ENCODE data around the gene UTY.

Gene UTY

GRCh38 chrY:13347106-13347505 lies 132.7 kb downstream of the UTY start:
- Histone ChIP-seq H3K27ac (ENCODE audit: low read depth, low read length, poor library complexity, severe bottlenecking) (no peak overlapping the region), H3K9ac (ENCODE audit: low read length) (no peak overlapping the region), H3K27me3 (ENCODE audit: insufficient read depth, low read length) (no peaks in the 10 kb centered on the region), H3K9me2 (ENCODE audit: low read depth, low read length) (no peaks in the 10 kb centered on the region), H3K4me3 (ENCODE audit: low read depth, low read length, poor library complexity, severe bottlenecking) (no peak overlapping the region), H4K20me1 (ENCODE audit: insufficient read depth, low read length) (no peaks in the 10 kb centered on the region), H3F3A (ENCODE audit: insufficient read depth, low read length) (no peaks in the 10 kb centered on the region), H3K9me3 (ENCODE audit: low read length) (no peaks in the 10 kb centered on the region), H3K4me2 (ENCODE audit: low read length) (no peak overlapping the region), H3K36me3 (ENCODE audit: insufficient read depth, low read length) (peaks cover 49% of the 10 kb centered on the region), H2AFZ (ENCODE audit: low read length) (no peak overlapping the region), H3K79me2 (ENCODE audit: insufficient read depth, low read length) (no peaks in the 10 kb centered on the region), H3K4me1 (ENCODE audit: insufficient read depth, low read length, severe bottlenecking) (no peaks in the 10 kb centered on the region)
- TF ChIP-seq EZH2 (IDR thresholded peaks at IDR 0.05; ENCODE audit: borderline replicate concordance, low read length) (no peak), CTCF (IDR thresholded peaks at IDR 0.05; ENCODE audit: low read length) (no peak)

GRCh38 chrY:13345549-13345948 lies 134.3 kb downstream of the UTY start:
- Histone ChIP-seq H3K9me2 (ENCODE audit: low read depth, low read length) (no peaks in the 10 kb centered on the region), H3F3A (ENCODE audit: insufficient read depth, low read length) (no peaks in the 10 kb centered on the region), H3K79me2 (ENCODE audit: insufficient read depth, low read length) (no peaks in the 10 kb centered on the region), H3K9me3 (ENCODE audit: low read length) (no peaks in the 10 kb centered on the region), H3K4me1 (ENCODE audit: insufficient read depth, low read length, severe bottlenecking) (no peaks in the 10 kb centered on the region), H3K27ac (ENCODE audit: low read depth, low read length, poor library complexity, severe bottlenecking) (no peak overlapping the region), H3K27me3 (ENCODE audit: insufficient read depth, low read length) (no peaks in the 10 kb centered on the region), H3K4me2 (ENCODE audit: low read length) (no peak overlapping the region), H3K9ac (ENCODE audit: low read length) (no peak overlapping the region), H3K4me3 (ENCODE audit: low read depth, low read length, poor library complexity, severe bottlenecking) (no peak overlapping the region), H2AFZ (ENCODE audit: low read length) (no peak overlapping the region), H4K20me1 (ENCODE audit: insufficient read depth, low read length) (no peaks in the 10 kb centered on the region), H3K36me3 (ENCODE audit: insufficient read depth, low read length) (peaks cover 50% of the 10 kb centered on the region)
- TF ChIP-seq CTCF (IDR thresholded peaks at IDR 0.05; ENCODE audit: low read length) (no peak), EZH2 (IDR thresholded peaks at IDR 0.05; ENCODE audit: borderline replicate concordance, low read length) (no peak)

- no peak overlapping the region for H2AFZ ChIP-seq (ENCODE audit: low read length)
- TF ChIP-seq EZH2 (IDR thresholded peaks at IDR 0.05; ENCODE audit: borderline replicate concordance, low read length): no peak
- peak; percentile 52 for TF ChIP-seq CTCF (IDR thresholded peaks at IDR 0.05; ENCODE audit: low read length)
- H3K36me3 ChIP-seq (ENCODE audit: insufficient read depth, low read length): peaks cover 53% of the 10 kb centered on the region
- H3K27me3 ChIP-seq (ENCODE audit: insufficient read depth, low read length): no peaks in the 10 kb centered on the region
- H3F3A ChIP-seq (ENCODE audit: insufficient read depth, low read length): no peaks in the 10 kb centered on the region
- H3K79me2 ChIP-seq (ENCODE audit: insufficient read depth, low read length): no peaks in the 10 kb centered on the region
- H3K4me3 ChIP-seq (ENCODE audit: low read depth, low read length, poor library complexity, severe bottlenecking): no peak overlapping the region
- H3K27ac ChIP-seq (ENCODE audit: low read depth, low read length, poor library complexity, severe bottlenecking): no peak overlapping the region
- H3K9me2 ChIP-seq (ENCODE audit: low read depth, low read length): no peaks in the 10 kb centered on the region
- no peaks in the 10 kb centered on the region for H3K4me1 ChIP-seq (ENCODE audit: insufficient read depth, low read length, severe bottlenecking)
- H3K9me3 ChIP-seq (ENCODE audit: low read length): no peaks in the 10 kb centered on the region
- no peaks in the 10 kb centered on the region for H4K20me1 ChIP-seq (ENCODE audit: insufficient read depth, low read length)
- no peak overlapping the region for H3K9ac ChIP-seq (ENCODE audit: low read length)
- H3K4me2 ChIP-seq (ENCODE audit: low read length): no peak overlapping the region
Observed at GRCh38 chrY:13343307-13343946, 136.4 kb downstream of the UTY start.
